HL-60 (cell line): ENCODE results near the gene MAGI2.

Experiments
- DNase-seq, 2 experiments: peaks; one replicate each; pipeline ENCODE4 v3.0.0-alpha.2; 2010 to 2020; ENCODE audit warnings: low read depth in 1 of 2, low spot score in 1 of 2
- H3K27ac ChIP-seq: fragments of 250-450 bp; sonication (Bioruptor Pico); replicated peaks from 2 replicates; pipeline ENCODE4 v1.5.1; 2020; ENCODE audit warnings: mild to moderate bottlenecking, moderate library complexity
- H3K27me3 ChIP-seq: fragments of 250-450 bp; sonication (Bioruptor Pico); 2 replicates; pipeline ENCODE4 v1.5.1; 2021; ENCODE audit warnings: mild to moderate bottlenecking, moderate library complexity; ENCODE audit not compliant: insufficient read depth, poor library complexity, severe bottlenecking
- H3K4me3 ChIP-seq: replicated peaks from 2 replicates; pipeline ENCODE4 v1.5.1; 2011; ENCODE audit warnings: mild to moderate bottlenecking, control low read depth, low read length; ENCODE audit not compliant: insufficient read depth
- CTCF ChIP-seq: IDR thresholded peaks from one replicate; pipeline ENCODE4 v1.5.1; 2011; ENCODE audit warnings: low read length, control low read depth, inconsistent platforms; ENCODE audit not compliant: insufficient read depth
- GABPA ChIP-seq: IDR thresholded peaks from 2 replicates; pipeline ENCODE4 v1.6.1; 2012; ENCODE audit warnings: low read depth
- POLR2AphosphoS5 ChIP-seq: IDR thresholded peaks from 2 replicates; pipeline ENCODE4 v1.6.1; 2012; ENCODE audit warnings: low read depth
- REST ChIP-seq: IDR thresholded peaks from 2 replicates; pipeline ENCODE4 v1.6.1; 2012; ENCODE audit warnings: low read depth; ENCODE audit not compliant: insufficient replicate concordance
- SPI1 ChIP-seq: IDR thresholded peaks from 2 replicates; pipeline ENCODE4 v1.6.1; 2012; ENCODE audit warnings: low read depth, mild to moderate bottlenecking, borderline replicate concordance

The MAGI2 gene

GRCh38 chr7:78712111-78712510 is 741.4 kb downstream of the MAGI2 start:
- no peak for TF ChIP-seq GABPA
- TF ChIP-seq SPI1, result no peak
- TF ChIP-seq POLR2AphosphoS5, result no peak
- TF ChIP-seq CTCF, result no peak
- no peak for TF ChIP-seq REST
- H3K27ac ChIP-seq, result no peak overlapping the region
- no peak for DNase-seq

GRCh38 chr7:78709658-78710057 is 743.8 kb downstream of the MAGI2 start:
- no peak for DNase-seq
- H3K27me3 ChIP-seq, result no peaks in the 10 kb centered on the region
- no peak overlapping the region for H3K4me3 ChIP-seq
- TF ChIP-seq CTCF (no peak), POLR2AphosphoS5 (no peak), SPI1 (no peak)
- H3K27ac ChIP-seq, result no peak overlapping the region

More at GRCh38 chr7:78712111-78712510, 741.4 kb downstream of the MAGI2 start:
- no peak overlapping the region for H3K4me3 ChIP-seq
- H3K27me3 ChIP-seq, result no peaks in the 10 kb centered on the region

GRCh38 chr7:78704504-78704903 is 749.0 kb downstream of the MAGI2 start:
- Histone ChIP-seq H3K4me3 (no peak overlapping the region), H3K27me3 (no peaks in the 10 kb centered on the region), H3K27ac (no peak overlapping the region)
- TF ChIP-seq GABPA (no peak), SPI1 (no peak), CTCF (no peak), REST (no peak), POLR2AphosphoS5 (no peak)
- no peak for DNase-seq

GRCh38 chr7:78703391-78703790 is 750.1 kb downstream of the MAGI2 start:
- TF ChIP-seq SPI1 (no peak), REST (no peak), GABPA (no peak), POLR2AphosphoS5 (no peak), CTCF (no peak)
- no peak overlapping the region for H3K27ac ChIP-seq
- no peak for DNase-seq

More at GRCh38 chr7:78703391-78703790, 750.1 kb downstream of the MAGI2 start:
- no peak overlapping the region for H3K4me3 ChIP-seq
- H3K27me3 ChIP-seq, result no peaks in the 10 kb centered on the region
